ENCODE measurements around the gene ARHGEF28. TPM values are rescaled to one million over a fixed set of nuclear protein-coding genes. Genes with fewer than 3 reads are reported as not detected.

Gene ARHGEF28
- total and polyA plus RNA-seq, 2 of the 4 experiments (the other 2 are of a cell fraction) = 3.6 to 16.0 TPM

GRCh38 chr5:73672132-73672531 lies 46.1 kb downstream of the ARHGEF28 start:
- intact Hi-C loops (cut with micrococcal nuclease) = no loop called here
- no peak overlapping the region for H2AK9ac ChIP-seq (replicated peaks; ENCODE audit: low read depth, low read length, poor library complexity)
- no peak overlapping the region for H2AFZ ChIP-seq (replicated peaks; ENCODE audit: low read length, poor library complexity)
- H4K91ac ChIP-seq (ENCODE audit: insufficient read depth, low read depth, low read length) = peak overlapping the region; percentile 87
- no peak overlapping the region for H3K9ac ChIP-seq (ENCODE audit: low read depth, low read length)
- TF ChIP-seq MAZ (IDR thresholded peaks at IDR 0.05; ENCODE audit: borderline replicate concordance, low read depth, low read length) (no peak), CTCF (conservative IDR thresholded peaks at IDR 0.05; ENCODE audit: low read depth, low read length) (no peak)
- peak overlapping the region; percentile 44 to 88 for H4K8ac ChIP-seq (ENCODE audit: low read depth in 2 of 2, low read length in 2 of 2)
- H3K9me3 ChIP-seq (ENCODE audit: control insufficient read depth, insufficient read depth, low read length) = no peaks in the 10 kb centered on the region
- peak overlapping the region; percentile 96 for H3K18ac ChIP-seq (ENCODE audit: low read depth, low read length)
- peak overlapping the region; percentile 87; the same call in 1 of the 2 replicates for H3K14ac ChIP-seq (replicated peaks; ENCODE audit: low read depth, low read length)
- WGBS, 2 experiments (ENCODE audit: extremely low coverage in 2 of 2, insufficient read length in 1 of 2) = 33% methylated on average over 1 of the region's 2 CpGs; no CpG with 5 or more reads in 1 of the 2 experiments
- no peak overlapping the region for H3K4me3 ChIP-seq (ENCODE audit: insufficient read depth, low read depth, low read length)
- in situ Hi-C loops (cut with MboI; ENCODE audit: low sequenced_read_pairs) = no loop called here
- peak overlapping the region; percentile 83; the same call in 1 of the 2 replicates for H3K4ac ChIP-seq (ENCODE audit: low read depth, low read length)
- 0 out of 2 replicates have a peak overlapping the region, but pooled peaks have one; percentile 27 for H3K56ac ChIP-seq (ENCODE audit: extremely low read depth, insufficient read depth, low read length)
- DNase-seq (peak; percentile 18), ATAC-seq (ENCODE audit: low read depth) (no peak)
- H3K79me1 ChIP-seq (ENCODE audit: low read depth in 1 of 2, low read length in 2 of 2) = peaks cover 24 to 46% of the 10 kb centered on the region in 2 experiments
- dilution Hi-C loops (cut with HindIII; ENCODE audit: low sequenced_read_pairs, unreplicated experiment) = no loop called here
- H2BK5ac ChIP-seq (ENCODE audit: low read depth, low read length, poor library complexity, severe bottlenecking) = peak overlapping the region; percentile 98
- peaks cover 19% of the 10 kb centered on the region for H3K9me1 ChIP-seq (ENCODE audit: insufficient read depth, low read length)
- ChIA-PET POLR2A (ENCODE audit: unreplicated experiment) (no interaction called here), CTCF (interaction anchor here (1.2 to 2.1 kb wide), 2 partner anchors 18 to 22 kb away, joined by 7 read pairs; no protein-coding TSS in a partner anchor)
- peaks cover 19% of the 10 kb centered on the region for H3K4me1 ChIP-seq (ENCODE audit: control insufficient read depth, insufficient read depth, low read length)
- H2BK15ac ChIP-seq (ENCODE audit: low read depth, low read length) = peak overlapping the region; percentile 78; the same call in 2 of the 3 replicates
- H3K4me2 ChIP-seq (ENCODE audit: low read depth, low read length) = peak overlapping the region; percentile 5; the same call in 1 of the 2 replicates
- peak overlapping the region; percentile 90 for H2AK5ac ChIP-seq (ENCODE audit: low read depth, low read length)
- H4K5ac ChIP-seq (ENCODE audit: low read depth, low read length) = peak overlapping the region; percentile 19
- H3K27ac ChIP-seq (ENCODE audit: insufficient read depth, low read length) = peak overlapping the region; percentile 9; the same call in 1 of the 2 replicates
- no peaks in the 10 kb centered on the region for H3K36me3 ChIP-seq (ENCODE audit: control insufficient read depth, insufficient read depth, low read length)
- BruUV-seq (replicated peaks) = no TSS peak
- no peaks in the 10 kb centered on the region for H4K20me1 ChIP-seq (ENCODE audit: insufficient read depth, low read length)
- no peaks in the 10 kb centered on the region for H3K27me3 ChIP-seq (ENCODE audit: control insufficient read depth, insufficient read depth, low read length)
- peak overlapping the region; percentile 94 for H2BK20ac ChIP-seq (ENCODE audit: low read depth, low read length)
- peak overlapping the region; percentile 93 for H2BK120ac ChIP-seq (ENCODE audit: low read depth, low read length)
- peak overlapping the region; percentile 76 for H3K23ac ChIP-seq (ENCODE audit: low read depth, low read length)
